Measurements from ENCODE around the gene SRSF11.
A peak's percentile ranks its signal among the peaks of the same experiment; 100 is the strongest.
"Not testable (repeated sequence)": the region's sequence is repeated elsewhere in the genome, so short reads cannot be mapped to it uniquely, and the experiment has no call there.

SRSF11 gene, protein sequence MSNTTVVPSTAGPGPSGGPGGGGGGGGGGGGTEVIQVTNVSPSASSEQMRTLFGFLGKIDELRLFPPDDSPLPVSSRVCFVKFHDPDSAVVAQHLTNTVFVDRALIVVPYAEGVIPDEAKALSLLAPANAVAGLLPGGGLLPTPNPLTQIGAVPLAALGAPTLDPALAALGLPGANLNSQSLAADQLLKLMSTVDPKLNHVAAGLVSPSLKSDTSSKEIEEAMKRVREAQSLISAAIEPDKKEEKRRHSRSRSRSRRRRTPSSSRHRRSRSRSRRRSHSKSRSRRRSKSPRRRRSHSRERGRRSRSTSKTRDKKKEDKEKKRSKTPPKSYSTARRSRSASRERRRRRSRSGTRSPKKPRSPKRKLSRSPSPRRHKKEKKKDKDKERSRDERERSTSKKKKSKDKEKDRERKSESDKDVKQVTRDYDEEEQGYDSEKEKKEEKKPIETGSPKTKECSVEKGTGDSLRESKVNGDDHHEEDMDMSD

DNA sequence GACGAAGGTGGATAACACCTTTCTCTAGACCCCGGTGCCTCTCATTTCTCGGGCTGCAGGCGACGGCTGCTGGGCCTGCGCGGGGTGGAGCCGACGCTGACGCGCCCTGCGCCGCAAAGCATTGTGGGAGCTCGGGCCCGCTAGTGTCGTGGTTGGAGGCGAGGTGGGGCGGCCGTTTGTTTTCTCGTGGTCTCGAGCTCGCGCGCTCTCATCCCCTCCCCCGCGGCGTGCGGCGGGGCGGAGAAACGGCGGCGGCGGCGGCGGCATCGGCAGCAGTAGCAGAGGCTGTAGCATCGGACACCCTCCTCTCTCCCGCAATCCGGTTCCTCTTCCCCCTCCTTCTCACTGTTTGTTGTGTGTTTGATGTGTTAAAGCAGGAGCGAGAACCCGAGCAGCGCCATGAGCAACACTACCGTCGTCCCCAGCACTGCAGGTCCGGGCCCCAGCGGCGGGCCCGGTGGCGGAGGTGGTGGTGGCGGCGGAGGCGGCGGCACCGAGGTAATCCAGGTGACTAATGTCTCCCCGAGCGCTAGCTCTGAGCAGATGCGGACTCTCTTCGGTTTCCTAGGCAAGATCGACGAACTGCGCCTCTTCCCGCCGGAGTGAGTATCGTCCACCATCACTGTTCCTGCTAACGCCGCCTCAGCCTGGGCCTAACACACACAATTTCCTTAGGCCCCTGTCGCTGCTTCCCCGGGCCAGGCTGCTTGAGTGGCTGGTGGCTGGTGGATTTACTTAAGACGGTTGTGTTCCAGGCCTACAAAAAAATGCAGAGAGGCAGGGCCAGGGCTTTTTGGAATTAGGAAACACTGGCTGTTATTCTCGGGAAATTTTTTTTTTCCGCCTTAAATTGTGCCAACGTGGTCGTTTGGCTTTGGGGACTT lies at the start of gene SRSF11:
SRSF11 (plus strand) TSS at position 143 of the 884 bp plus-strand sequence; CDS start at position 400, 257 bp downstream.
- peak; percentile 98 for DNase-seq

DNA sequence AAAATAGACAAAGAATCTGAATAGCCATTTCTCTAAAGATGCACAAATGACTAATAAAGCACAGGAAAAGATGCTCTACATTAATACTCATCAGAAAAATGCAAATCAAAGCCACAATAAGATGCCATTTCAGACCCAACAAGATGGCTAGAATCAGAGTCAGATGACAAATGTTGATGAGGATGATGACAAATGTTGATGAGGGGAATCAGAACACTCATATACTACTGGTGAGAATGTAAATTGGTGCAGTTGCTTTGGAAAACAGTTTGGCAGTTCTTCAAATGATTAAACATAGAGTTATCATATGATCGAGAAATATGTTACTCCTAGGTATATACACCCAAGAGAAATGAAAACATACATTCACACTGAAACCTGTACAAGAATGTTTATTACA lies 49.7 kb upstream of the SRSF11 start:
- no peak for DNase-seq

- DNase-seq, result not testable (repeated sequence)
These were observed 36.0 kb upstream of the SRSF11 start for GRCh38 chr1:70185181-70185580.

DNA sequence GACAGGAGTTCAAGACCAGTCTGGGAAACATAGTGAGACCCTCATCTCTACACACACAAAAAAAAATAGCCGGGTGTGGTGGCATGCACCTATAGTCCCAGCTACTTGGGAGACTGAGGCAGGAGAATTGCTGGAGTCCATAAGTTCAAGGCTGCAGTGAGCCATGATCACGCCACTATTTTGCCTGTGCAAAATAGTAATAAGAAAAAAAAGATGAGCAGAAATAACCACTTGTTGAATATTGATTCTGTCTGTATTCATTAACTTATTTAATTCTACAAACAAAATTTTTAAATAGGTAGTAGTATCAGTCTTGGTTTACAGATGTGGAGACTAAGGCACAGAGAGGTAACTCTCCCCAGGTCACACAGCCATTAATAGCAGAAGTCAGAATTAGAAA lies 32.7 kb upstream of the SRSF11 start:
- no peak for DNase-seq

GRCh38 chr1:70190180-70190579 lies 31.0 kb upstream of the SRSF11 start:
- DNase-seq, result no peak

DNA sequence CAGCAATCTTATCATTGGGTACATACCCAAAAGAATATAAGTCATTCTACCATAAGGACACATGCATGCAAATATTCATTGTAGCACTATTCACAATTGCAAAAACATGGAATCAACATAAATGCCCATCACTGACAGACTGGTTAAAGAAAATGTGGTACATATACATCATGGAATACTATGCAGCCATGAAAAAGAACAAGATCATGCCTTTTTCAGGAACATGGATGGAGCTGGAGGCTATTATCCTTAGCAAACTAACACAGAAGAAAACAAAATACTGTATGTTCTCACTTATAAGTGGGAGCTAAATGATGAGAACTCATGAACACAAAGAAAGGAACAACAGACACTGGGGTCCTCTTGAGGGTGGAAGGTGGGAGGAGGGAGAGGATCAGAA lies 28.7 kb upstream of the SRSF11 start:
- not testable (repeated sequence) for DNase-seq

DNA sequence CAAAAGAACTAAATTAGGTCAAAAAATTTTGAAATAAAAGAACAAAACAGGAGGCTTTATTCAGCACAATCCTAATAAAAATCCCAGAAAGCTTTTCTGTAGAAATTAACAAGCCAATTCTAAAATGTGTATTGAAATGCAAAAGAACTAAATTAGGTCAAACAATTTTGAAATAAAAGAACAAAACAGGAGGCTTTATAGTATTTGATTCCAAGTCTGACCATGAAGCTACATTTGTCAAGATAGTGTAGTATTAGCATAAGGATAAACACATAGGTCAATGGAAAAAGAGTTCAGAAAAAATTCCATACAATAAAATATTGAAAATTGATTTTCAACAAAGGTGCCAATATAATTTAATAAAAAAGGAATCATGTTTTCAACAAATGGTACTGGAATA lies 26.6 kb upstream of the SRSF11 start:
- DNase-seq, result no peak

GRCh38 chr1:70195342-70195741 lies 25.8 kb upstream of the SRSF11 start:
- DNase-seq, result no peak

DNA sequence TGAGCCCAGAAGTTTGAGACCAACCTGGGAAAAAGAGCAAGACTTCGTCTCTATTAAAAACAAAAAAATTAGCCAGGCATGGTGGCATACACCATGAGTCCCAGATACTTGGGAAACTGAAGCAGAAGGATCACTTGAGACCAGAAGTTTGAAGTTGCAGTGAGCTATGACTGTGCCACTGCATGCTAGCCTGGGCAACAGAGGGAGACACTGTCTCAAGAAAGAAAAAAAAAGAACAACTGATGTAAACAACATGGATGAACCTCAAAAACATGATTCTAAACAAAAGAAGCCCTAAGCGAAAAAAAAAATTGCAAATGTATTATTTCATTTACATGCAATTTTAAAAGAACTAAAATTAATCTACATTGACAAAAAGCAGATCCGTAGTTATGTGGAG lies 24.8 kb upstream of the SRSF11 start:
- no peak for DNase-seq

- no peak for DNase-seq
These were observed 21.1 kb upstream of the SRSF11 start for GRCh38 chr1:70200065-70200464.

- DNase-seq, result no peak
These were observed 18.9 kb upstream of the SRSF11 start for GRCh38 chr1:70202173-70202758.

DNA sequence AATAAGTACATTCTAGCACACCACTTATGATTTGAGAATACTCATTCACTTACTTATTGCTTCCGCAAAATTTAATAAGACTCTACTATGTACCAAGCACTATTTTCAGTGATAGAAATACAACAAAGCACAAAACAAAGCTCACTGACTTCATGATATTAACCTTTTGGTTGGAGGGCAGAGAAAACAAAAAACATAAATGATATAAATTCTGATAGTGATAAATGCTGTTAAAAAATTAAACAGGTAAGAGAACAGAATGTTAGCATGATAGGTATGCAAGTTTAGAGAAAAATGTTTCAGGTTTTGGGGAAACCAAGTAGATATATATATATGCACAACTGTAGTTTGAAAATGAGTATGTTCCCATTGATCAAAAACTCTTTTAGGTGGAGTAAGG lies 17.0 kb upstream of the SRSF11 start:
- no peak for DNase-seq

DNA sequence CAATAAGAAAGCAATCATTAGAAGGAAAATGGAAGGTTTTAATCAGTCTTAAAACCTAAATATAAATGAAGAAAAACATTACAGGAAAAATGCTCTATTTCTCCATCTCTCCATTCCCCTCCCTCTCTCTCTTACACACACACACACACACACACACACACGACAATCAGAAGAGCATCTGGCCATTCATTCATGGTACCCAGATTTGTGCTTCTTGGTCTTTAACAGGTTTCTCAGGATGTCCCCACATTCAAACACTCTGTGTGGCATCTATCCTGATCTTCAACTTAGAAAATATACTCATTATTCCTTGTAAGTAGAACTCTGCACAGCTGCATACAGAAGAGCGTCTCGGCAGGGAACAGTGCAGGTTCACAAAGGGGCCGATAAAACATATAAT lies 16.6 kb upstream of the SRSF11 start:
- DNase-seq, result no peak

DNA sequence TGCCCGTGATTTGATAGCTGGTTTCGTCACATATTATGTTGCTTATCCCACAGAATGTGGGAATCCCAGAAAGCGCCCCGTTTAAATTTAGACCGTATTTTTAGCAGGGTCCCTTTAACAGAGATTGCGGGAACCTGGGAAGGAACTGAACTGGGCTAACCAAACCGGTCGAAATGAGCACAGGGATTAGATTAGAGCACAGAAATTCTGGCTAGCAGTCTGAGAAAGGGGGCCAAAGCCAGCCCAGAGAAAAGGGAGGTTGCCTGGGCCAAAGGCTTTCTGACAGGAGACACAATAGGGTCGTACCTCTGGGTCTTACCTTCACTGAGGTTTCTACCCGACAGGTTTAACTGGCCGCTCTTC lies 16.1 kb upstream of the SRSF11 start:
- DNase-seq, result no peak

- peak; percentile 96 for DNase-seq
These were observed 15.6 kb upstream of the SRSF11 start, which contains the start of gene LRRC40 for GRCh38 chr1:70205434-70206118. LRRC40 (minus strand) TSS chr1:70205579; CDS start chr1:70205540, 39 bp downstream.

- DNase-seq, result not testable (repeated sequence)
These were observed 14.3 kb upstream of the SRSF11 start for GRCh38 chr1:70206833-70207232.

GRCh38 chr1:70207492-70207891 lies 13.7 kb upstream of the SRSF11 start:
- no peak for DNase-seq

- no peak for DNase-seq
These were observed 12.9 kb upstream of the SRSF11 start for GRCh38 chr1:70208292-70208691.

DNA sequence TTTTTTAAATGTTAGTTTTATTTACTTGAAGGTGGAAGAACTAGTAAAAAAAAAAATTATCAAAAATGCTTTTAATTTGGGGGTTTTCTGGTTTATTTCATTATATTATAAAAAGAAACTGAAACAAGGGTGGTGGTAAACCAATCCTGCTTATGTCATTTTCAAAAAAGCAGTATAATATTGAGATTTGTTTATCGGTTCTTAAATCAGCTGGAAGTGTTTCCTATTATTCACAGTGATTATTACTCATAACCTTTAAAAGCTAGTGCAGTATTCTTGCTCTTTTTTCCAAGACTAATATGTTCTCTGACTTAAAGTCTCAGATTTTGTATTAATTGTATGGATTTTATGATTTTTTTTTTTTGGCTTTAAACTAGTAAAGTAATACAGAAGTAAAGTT lies 10.4 kb upstream of the SRSF11 start:
- no peak for DNase-seq

- DNase-seq, result no peak
These were observed 9.6 kb upstream of the SRSF11 start for GRCh38 chr1:70211541-70211940.

- DNase-seq, result no peak
These were observed 1.2 kb upstream of the SRSF11 start for GRCh38 chr1:70220015-70220414.

DNA sequence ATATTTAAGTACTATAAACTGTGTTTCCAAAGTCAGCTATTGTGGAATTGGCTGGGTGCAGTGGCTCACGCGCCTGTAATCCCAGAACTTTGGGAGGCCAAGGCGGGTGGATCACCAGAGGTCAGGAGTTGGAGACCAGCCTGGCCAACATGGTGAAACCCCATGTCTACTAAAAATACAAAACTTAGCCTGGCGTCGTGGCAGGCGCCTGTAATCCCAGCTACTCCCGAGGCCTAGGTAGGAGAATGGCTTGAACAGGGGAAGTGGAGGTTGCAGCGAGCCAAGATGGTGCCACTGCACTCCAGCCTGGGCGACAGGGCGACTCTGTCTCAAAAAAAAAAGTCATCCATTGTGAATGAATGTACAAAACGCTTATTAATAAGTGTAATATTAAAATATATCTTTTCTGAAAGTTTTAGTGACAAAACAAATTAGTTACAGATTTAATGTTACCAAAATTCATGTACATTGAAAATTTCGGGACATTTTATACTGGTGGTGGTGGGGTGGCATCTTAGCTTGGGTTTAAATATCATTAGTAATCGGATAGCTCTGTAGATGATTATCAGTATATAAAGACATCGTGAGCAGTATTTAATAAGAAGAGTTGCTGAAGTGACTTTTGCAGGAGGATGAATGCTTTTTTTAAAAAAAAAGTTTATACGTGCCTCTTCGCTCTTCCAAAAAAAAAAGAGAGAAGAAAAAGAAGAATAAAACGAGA lies 503 bp upstream of the SRSF11 start:
- DNase-seq, result no peak

Measured in activated CD4-positive, alpha-beta T cell treated with anti-CD3 and anti-CD28 coated beads, Interleukin-2, amount 50 U/mL, for 1 hour (primary cell).